IMR-90 (cell line): ENCODE data around the gene CAVIN2. TPM values are rescaled to one million over a fixed set of nuclear protein-coding genes. Genes with fewer than 3 reads are reported as not detected.

Experiments used
- ATAC-seq: fragments of 200-7000 bp; cut with Tn5 transposase; 2 replicates; pipeline ENCODE4 v1.9.1; 2020; ENCODE audit warnings: low read depth, mild to moderate bottlenecking, moderate library complexity
- BruUV-seq: library from RNA; stranded (reverse); fragments of 400-500 nt; replicated peaks from 2 replicates; lab custom pipeline; 2021; lab: Mats Ljungman, UMichigan
- CTCF ChIA-PET: fragments of 300-600 bp; formaldehyde crosslinking; extraction: SDS; loops from one replicate; lab custom pipeline; 2021; ENCODE audit warnings: antibody characterized with exemption; lab: Yijun Ruan, JAX
- POLR2A ChIA-PET: fragments of 300-600 bp; sonication (Branson Sonifier 250); formaldehyde crosslinking; loops from one replicate; lab custom pipeline; 2022; ENCODE audit warnings: antibody characterized with exemption; ENCODE audit not compliant: unreplicated experiment; lab: Charles Lee
- DNase-seq: peaks from one replicate; pipeline ENCODE4 v3.0.0; 2013
- H2AFZ ChIP-seq: replicated peaks from 2 replicates; pipeline ENCODE3; 2013; ENCODE audit warnings: low read length, mild to moderate bottlenecking; ENCODE audit not compliant: poor library complexity
- H2AK5ac ChIP-seq: 2 replicates; pipeline ENCODE4 v1.6.1; 2013; ENCODE audit warnings: low read depth, low read length, inconsistent platforms
- H2AK9ac ChIP-seq: replicated peaks from 2 replicates; pipeline ENCODE3; 2013; ENCODE audit warnings: mild to moderate bottlenecking, low read depth, low read length, moderate library complexity; ENCODE audit not compliant: poor library complexity
- H2BK120ac ChIP-seq: 2 replicates; pipeline ENCODE4 v1.6.1; 2013; ENCODE audit warnings: low read depth, low read length, inconsistent platforms
- H2BK15ac ChIP-seq: 3 replicates; pipeline ENCODE4 v1.6.1; 2013; ENCODE audit warnings: low read depth, low read length, inconsistent platforms
- H2BK20ac ChIP-seq: 2 replicates; pipeline ENCODE4 v1.6.1; 2013; ENCODE audit warnings: low read depth, mild to moderate bottlenecking, inconsistent platforms, low read length, moderate library complexity
- H2BK5ac ChIP-seq: 2 replicates; pipeline ENCODE4 v1.6.1; 2013; ENCODE audit warnings: mild to moderate bottlenecking, low read depth, low read length, inconsistent platforms; ENCODE audit not compliant: poor library complexity, severe bottlenecking
- H3K14ac ChIP-seq: replicated peaks from 2 replicates; pipeline ENCODE4 v1.6.1; 2013; ENCODE audit warnings: low read depth, low read length, inconsistent platforms
- H3K18ac ChIP-seq: 2 replicates; pipeline ENCODE4 v1.6.1; 2013; ENCODE audit warnings: low read depth, low read length, control low read depth
- H3K23ac ChIP-seq: 2 replicates; pipeline ENCODE4 v1.6.1; 2013; ENCODE audit warnings: low read depth, low read length, inconsistent platforms
- H3K27ac ChIP-seq: 2 replicates; pipeline ENCODE4 v1.5.1; 2013; ENCODE audit warnings: mild to moderate bottlenecking, control low read depth, low read length; ENCODE audit not compliant: insufficient read depth
- H3K27me3 ChIP-seq: 2 replicates; pipeline ENCODE4 v1.6.1; 2013; ENCODE audit warnings: low read length; ENCODE audit not compliant: control insufficient read depth, insufficient read depth
- H3K36me3 ChIP-seq: 2 replicates; pipeline ENCODE4 v1.6.1; 2013; ENCODE audit warnings: low read length, mixed read lengths; ENCODE audit not compliant: control insufficient read depth, insufficient read depth
- H3K4ac ChIP-seq: 2 replicates; pipeline ENCODE4 v1.6.1; 2013; ENCODE audit warnings: low read depth, low read length, inconsistent platforms
- H3K4me1 ChIP-seq: 2 replicates; pipeline ENCODE4 v1.6.1; 2013; ENCODE audit warnings: low read length, mixed read lengths; ENCODE audit not compliant: control insufficient read depth, insufficient read depth
- H3K4me2 ChIP-seq: 2 replicates; pipeline ENCODE4 v1.6.1; 2013; ENCODE audit warnings: low read depth, mild to moderate bottlenecking, control low read depth, low read length, moderate library complexity
- H3K4me3 ChIP-seq: 2 replicates; pipeline ENCODE4 v1.5.1; 2013; ENCODE audit warnings: low read depth, mild to moderate bottlenecking, control low read depth, low read length, moderate library complexity; ENCODE audit not compliant: insufficient read depth
- H3K56ac ChIP-seq: 2 replicates; pipeline ENCODE4 v1.6.1; 2013; ENCODE audit warnings: low read length, inconsistent platforms; ENCODE audit not compliant: insufficient read depth; ENCODE audit errors: extremely low read depth
- H3K79me1 ChIP-seq, 2 experiments: 2 replicates each; pipeline ENCODE4 v1.6.1; 2013; ENCODE audit warnings: low read length in 2 of 2, inconsistent platforms in 1 of 2, low read depth in 1 of 2
- H3K9ac ChIP-seq: 2 replicates; pipeline ENCODE4 v1.6.1; 2013; ENCODE audit warnings: low read depth, low read length, control low read depth
- H3K9me1 ChIP-seq: 2 replicates; pipeline ENCODE4 v1.6.1; 2013; ENCODE audit warnings: low read length, inconsistent platforms; ENCODE audit not compliant: insufficient read depth
- H3K9me3 ChIP-seq: 2 replicates; pipeline ENCODE4 v1.6.1; 2013; ENCODE audit warnings: low read length; ENCODE audit not compliant: control insufficient read depth, insufficient read depth
- H4K20me1 ChIP-seq: 2 replicates; pipeline ENCODE4 v1.6.1; 2013; ENCODE audit warnings: low read length, inconsistent platforms; ENCODE audit not compliant: insufficient read depth
- H4K5ac ChIP-seq: 2 replicates; pipeline ENCODE4 v1.6.1; 2013; ENCODE audit warnings: mild to moderate bottlenecking, low read depth, low read length, control low read depth
- H4K8ac ChIP-seq, 2 experiments: 2 replicates each; pipeline ENCODE4 v1.6.1; 2013; ENCODE audit warnings: low read depth in 2 of 2, low read length in 2 of 2, control low read depth in 1 of 2, inconsistent platforms in 1 of 2
- H4K91ac ChIP-seq: 2 replicates; pipeline ENCODE4 v1.6.1; 2013; ENCODE audit warnings: low read depth, low read length, inconsistent platforms; ENCODE audit not compliant: insufficient read depth
- BHLHE40 ChIP-seq: fragments of 150-350 bp; IDR thresholded peaks from 2 replicates; pipeline ENCODE4 v1.6.1; 2016; ENCODE audit warnings: mild to moderate bottlenecking, low read depth, low read length
- CEBPB ChIP-seq: IDR thresholded peaks from 2 replicates; pipeline ENCODE4 v1.6.1; 2012; ENCODE audit warnings: low read depth, low read length, improper control_type of control experiment
- CHD1 ChIP-seq: IDR thresholded peaks from 2 replicates; pipeline ENCODE4 v1.6.1; 2012; ENCODE audit warnings: low read depth, low read length, improper control_type of control experiment
- MAFK ChIP-seq: IDR thresholded peaks from 2 replicates; pipeline ENCODE4 v1.6.1; 2012; ENCODE audit warnings: low read depth, low read length, improper control_type of control experiment
- MAZ ChIP-seq: IDR thresholded peaks from 2 replicates; pipeline ENCODE4 v1.6.1; 2012; ENCODE audit warnings: low read depth, mild to moderate bottlenecking, low read length, improper control_type of control experiment, moderate library complexity, borderline replicate concordance
- MXI1 ChIP-seq: IDR thresholded peaks from 2 replicates; pipeline ENCODE4 v1.6.1; 2012; ENCODE audit warnings: low read depth, mild to moderate bottlenecking, low read length, moderate library complexity, borderline replicate concordance
- RCOR1 ChIP-seq: IDR thresholded peaks from 2 replicates; pipeline ENCODE4 v1.6.1; 2012; ENCODE audit warnings: mild to moderate bottlenecking, low read length, improper control_type of control experiment; ENCODE audit not compliant: insufficient replicate concordance
- SMC3 ChIP-seq: fragments of 150-350 bp; IDR thresholded peaks from 2 replicates; pipeline ENCODE4 v1.6.1; 2016; ENCODE audit warnings: low read depth, mild to moderate bottlenecking, antibody characterized with exemption, low read length, moderate library complexity
- WGBS, 2 experiments: methylation state at CpG; one replicate each; pipeline versions ENCODE4 v1.1.5 to v1.1.7; 2013; ENCODE audit warnings: missing lambda C conversion rate in 2 of 2; ENCODE audit not compliant: insufficient read length in 1 of 2; ENCODE audit errors: extremely low coverage in 2 of 2; 5-methylcytosine and 5-hydroxymethylcytosine counted together
- dilution Hi-C: fragments of 300-500 bp; cut with HindIII; formaldehyde crosslinking; loops from one replicate; pipeline ENCODE4 v1.14.3; 2018; ENCODE audit warnings: low sequenced_read_pairs; ENCODE audit not compliant: unreplicated experiment
- in situ Hi-C: fragments of 300-500 bp; cut with MboI; formaldehyde crosslinking; loops from 3 replicates; pipeline ENCODE4 v1.14.3; 2019; ENCODE audit warnings: low sequenced_read_pairs, inconsistent platforms, mixed read lengths
- intact Hi-C: fragments of 100-400 bp; cut with micrococcal nuclease; formaldehyde crosslinking; loops from 2 replicates; pipeline ENCODE4 v1.10.0; 2022
- polyA plus RNA-seq, 3 experiments: library from polyadenylated mRNA; depleted of rRNA; stranded (reverse); fragments of >200 nt; gene quantifications; 2 replicates each; pipeline ENCODE4 v1.2.3, GENCODE V29; 2012; ENCODE audit warnings: low replicate concordance in 1 of 3
- total RNA-seq: library from RNA; depleted of rRNA; stranded (reverse); fragments of >200 nt; gene quantifications from 2 replicates; pipeline ENCODE4 v1.2.3, GENCODE V29; 2012

CAVIN2 gene
- total and polyA plus RNA-seq, 2 of the 4 experiments (the other 2 are of a cell fraction) = 7.7 to 11.5 TPM

DNA sequence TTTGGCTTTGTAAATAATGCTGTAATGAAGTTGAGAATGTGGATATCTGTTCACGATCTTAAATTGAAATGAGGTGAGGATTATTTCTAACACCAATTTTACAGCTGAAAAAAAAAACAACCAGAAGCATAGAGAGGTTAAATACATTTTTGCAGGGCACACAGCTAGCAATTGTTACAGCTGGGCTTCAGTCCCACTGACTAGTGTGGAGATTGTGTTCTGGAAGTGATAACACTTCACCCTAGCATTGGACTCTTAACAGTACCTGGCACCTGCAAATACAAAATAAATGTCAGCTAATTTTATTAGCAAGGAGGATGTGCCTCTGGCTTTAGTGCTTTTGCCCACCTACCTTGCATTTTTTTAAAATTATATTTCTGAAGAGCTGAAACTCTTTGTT, 28.8 kb downstream of the CAVIN2 start:
- Histone ChIP-seq H4K20me1 (no peaks in the 10 kb centered on the region), H4K91ac (no peak overlapping the region), H3K4me3 (no peak overlapping the region), H3K4me1 (no peaks in the 10 kb centered on the region), H2BK15ac (no peak overlapping the region), H2AFZ (no peak overlapping the region), H2BK5ac (no peak overlapping the region), H3K9me1 (no peaks in the 10 kb centered on the region), H4K8ac (no peak overlapping the region), H3K9me3 (no peaks in the 10 kb centered on the region), H3K27ac (no peak overlapping the region), H3K56ac (no peak overlapping the region), H3K79me1 (no peaks in the 10 kb centered on the region), H2BK120ac (no peak overlapping the region), H4K5ac (no peak overlapping the region), H3K23ac (no peak overlapping the region), H3K9ac (no peak overlapping the region), H3K18ac (no peak overlapping the region), H3K4me2 (no peak overlapping the region), H3K4ac (no peak overlapping the region), H3K36me3 (no peaks in the 10 kb centered on the region), H2AK5ac (no peak overlapping the region), H3K27me3 (no peaks in the 10 kb centered on the region), H3K14ac (no peak overlapping the region), H2BK20ac (no peak overlapping the region), H2AK9ac (no peak overlapping the region)
- in situ Hi-C loops (loop anchor here (10.0 kb wide), 2 partner anchors 253 to 467 kb away; no protein-coding TSS in a partner anchor), dilution Hi-C loops (no loop called here), intact Hi-C loops (no loop called here)
- TF ChIP-seq RCOR1 = no peak
- no peak for TF ChIP-seq CHD1
- TF ChIP-seq SMC3 = no peak
- no peak for TF ChIP-seq MAZ
- no peak for TF ChIP-seq MAFK
- TF ChIP-seq CEBPB = no peak
- TF ChIP-seq MXI1 = no peak
- no peak for TF ChIP-seq BHLHE40
- ATAC-seq (no peak), DNase-seq (no peak)
- CTCF ChIA-PET = interaction anchor here (1.9 kb wide), 1 partner anchor 344 kb away, joined by 6 read pairs; no protein-coding TSS in a partner anchor
- WGBS, 2 experiments = no CpG with 5 or more reads among the region's 1 CpG
- no TSS peak for BruUV-seq
- POLR2A ChIA-PET = no interaction called here
